IMR-90 (cell line): ENCODE measurements around the gene C7orf25. TPM values are rescaled to one million over a fixed set of nuclear protein-coding genes. Genes with fewer than 3 reads are reported as not detected.

Source experiments
- ATAC-seq: fragments of 200-7000 bp; cut with Tn5 transposase; 2 replicates; pipeline ENCODE4 v1.9.1; 2020; ENCODE audit warnings: low read depth, mild to moderate bottlenecking, moderate library complexity
- BruUV-seq: library from RNA; stranded (reverse); fragments of 400-500 nt; replicated peaks from 2 replicates; lab custom pipeline; 2021; lab: Mats Ljungman, UMichigan
- CTCF ChIA-PET: fragments of 300-600 bp; formaldehyde crosslinking; extraction: SDS; loops from one replicate; lab custom pipeline; 2021; ENCODE audit warnings: antibody characterized with exemption; lab: Yijun Ruan, JAX
- POLR2A ChIA-PET: fragments of 300-600 bp; sonication (Branson Sonifier 250); formaldehyde crosslinking; loops from one replicate; lab custom pipeline; 2022; ENCODE audit warnings: antibody characterized with exemption; ENCODE audit not compliant: unreplicated experiment; lab: Charles Lee
- DNase-seq: peaks from one replicate; pipeline ENCODE4 v3.0.0; 2013
- H2AFZ ChIP-seq: replicated peaks from 2 replicates; pipeline ENCODE3; 2013; ENCODE audit warnings: low read length, mild to moderate bottlenecking; ENCODE audit not compliant: poor library complexity
- H2AK5ac ChIP-seq: 2 replicates; pipeline ENCODE4 v1.6.1; 2013; ENCODE audit warnings: low read depth, low read length, inconsistent platforms
- H2AK9ac ChIP-seq: replicated peaks from 2 replicates; pipeline ENCODE3; 2013; ENCODE audit warnings: mild to moderate bottlenecking, low read depth, low read length, moderate library complexity; ENCODE audit not compliant: poor library complexity
- H2BK120ac ChIP-seq: 2 replicates; pipeline ENCODE4 v1.6.1; 2013; ENCODE audit warnings: low read depth, low read length, inconsistent platforms
- H2BK15ac ChIP-seq: 3 replicates; pipeline ENCODE4 v1.6.1; 2013; ENCODE audit warnings: low read depth, low read length, inconsistent platforms
- H2BK20ac ChIP-seq: 2 replicates; pipeline ENCODE4 v1.6.1; 2013; ENCODE audit warnings: low read depth, mild to moderate bottlenecking, inconsistent platforms, low read length, moderate library complexity
- H2BK5ac ChIP-seq: 2 replicates; pipeline ENCODE4 v1.6.1; 2013; ENCODE audit warnings: mild to moderate bottlenecking, low read depth, low read length, inconsistent platforms; ENCODE audit not compliant: poor library complexity, severe bottlenecking
- H3K14ac ChIP-seq: replicated peaks from 2 replicates; pipeline ENCODE4 v1.6.1; 2013; ENCODE audit warnings: low read depth, low read length, inconsistent platforms
- H3K18ac ChIP-seq: 2 replicates; pipeline ENCODE4 v1.6.1; 2013; ENCODE audit warnings: low read depth, low read length, control low read depth
- H3K23ac ChIP-seq: 2 replicates; pipeline ENCODE4 v1.6.1; 2013; ENCODE audit warnings: low read depth, low read length, inconsistent platforms
- H3K27ac ChIP-seq: 2 replicates; pipeline ENCODE4 v1.5.1; 2013; ENCODE audit warnings: mild to moderate bottlenecking, control low read depth, low read length; ENCODE audit not compliant: insufficient read depth
- H3K27me3 ChIP-seq: 2 replicates; pipeline ENCODE4 v1.6.1; 2013; ENCODE audit warnings: low read length; ENCODE audit not compliant: control insufficient read depth, insufficient read depth
- H3K36me3 ChIP-seq: 2 replicates; pipeline ENCODE4 v1.6.1; 2013; ENCODE audit warnings: low read length, mixed read lengths; ENCODE audit not compliant: control insufficient read depth, insufficient read depth
- H3K4ac ChIP-seq: 2 replicates; pipeline ENCODE4 v1.6.1; 2013; ENCODE audit warnings: low read depth, low read length, inconsistent platforms
- H3K4me1 ChIP-seq: 2 replicates; pipeline ENCODE4 v1.6.1; 2013; ENCODE audit warnings: low read length, mixed read lengths; ENCODE audit not compliant: control insufficient read depth, insufficient read depth
- H3K4me2 ChIP-seq: 2 replicates; pipeline ENCODE4 v1.6.1; 2013; ENCODE audit warnings: low read depth, mild to moderate bottlenecking, control low read depth, low read length, moderate library complexity
- H3K4me3 ChIP-seq: 2 replicates; pipeline ENCODE4 v1.5.1; 2013; ENCODE audit warnings: low read depth, mild to moderate bottlenecking, control low read depth, low read length, moderate library complexity; ENCODE audit not compliant: insufficient read depth
- H3K56ac ChIP-seq: 2 replicates; pipeline ENCODE4 v1.6.1; 2013; ENCODE audit warnings: low read length, inconsistent platforms; ENCODE audit not compliant: insufficient read depth; ENCODE audit errors: extremely low read depth
- H3K79me1 ChIP-seq, 2 experiments: 2 replicates each; pipeline ENCODE4 v1.6.1; 2013; ENCODE audit warnings: low read length in 2 of 2, inconsistent platforms in 1 of 2, low read depth in 1 of 2
- H3K9ac ChIP-seq: 2 replicates; pipeline ENCODE4 v1.6.1; 2013; ENCODE audit warnings: low read depth, low read length, control low read depth
- H3K9me1 ChIP-seq: 2 replicates; pipeline ENCODE4 v1.6.1; 2013; ENCODE audit warnings: low read length, inconsistent platforms; ENCODE audit not compliant: insufficient read depth
- H3K9me3 ChIP-seq: 2 replicates; pipeline ENCODE4 v1.6.1; 2013; ENCODE audit warnings: low read length; ENCODE audit not compliant: control insufficient read depth, insufficient read depth
- H4K20me1 ChIP-seq: 2 replicates; pipeline ENCODE4 v1.6.1; 2013; ENCODE audit warnings: low read length, inconsistent platforms; ENCODE audit not compliant: insufficient read depth
- H4K5ac ChIP-seq: 2 replicates; pipeline ENCODE4 v1.6.1; 2013; ENCODE audit warnings: mild to moderate bottlenecking, low read depth, low read length, control low read depth
- H4K8ac ChIP-seq, 2 experiments: 2 replicates each; pipeline ENCODE4 v1.6.1; 2013; ENCODE audit warnings: low read depth in 2 of 2, low read length in 2 of 2, control low read depth in 1 of 2, inconsistent platforms in 1 of 2
- H4K91ac ChIP-seq: 2 replicates; pipeline ENCODE4 v1.6.1; 2013; ENCODE audit warnings: low read depth, low read length, inconsistent platforms; ENCODE audit not compliant: insufficient read depth
- BHLHE40 ChIP-seq: fragments of 150-350 bp; IDR thresholded peaks from 2 replicates; pipeline ENCODE4 v1.6.1; 2016; ENCODE audit warnings: mild to moderate bottlenecking, low read depth, low read length
- CEBPB ChIP-seq: IDR thresholded peaks from 2 replicates; pipeline ENCODE4 v1.6.1; 2012; ENCODE audit warnings: low read depth, low read length, improper control_type of control experiment
- CHD1 ChIP-seq: IDR thresholded peaks from 2 replicates; pipeline ENCODE4 v1.6.1; 2012; ENCODE audit warnings: low read depth, low read length, improper control_type of control experiment
- FOS ChIP-seq: fragments of 150-350 bp; IDR thresholded peaks from 2 replicates; pipeline ENCODE4 v1.6.1; 2016; ENCODE audit warnings: low read depth, low read length
- MAFK ChIP-seq: IDR thresholded peaks from 2 replicates; pipeline ENCODE4 v1.6.1; 2012; ENCODE audit warnings: low read depth, low read length, improper control_type of control experiment
- MAZ ChIP-seq: IDR thresholded peaks from 2 replicates; pipeline ENCODE4 v1.6.1; 2012; ENCODE audit warnings: low read depth, mild to moderate bottlenecking, low read length, improper control_type of control experiment, moderate library complexity, borderline replicate concordance
- NFE2L2 ChIP-seq: fragments of 150-350 bp; IDR thresholded peaks from 2 replicates; pipeline ENCODE4 v1.6.1; 2016; ENCODE audit warnings: low read depth, mild to moderate bottlenecking, low read length
- POLR2A ChIP-seq: IDR thresholded peaks from 2 replicates; pipeline ENCODE4 v1.6.1; 2012; ENCODE audit warnings: mild to moderate bottlenecking, low read depth, low read length
- RAD21 ChIP-seq: IDR thresholded peaks from 2 replicates; pipeline ENCODE4 v1.6.1; 2012; ENCODE audit warnings: low read length, improper control_type of control experiment
- RCOR1 ChIP-seq: IDR thresholded peaks from 2 replicates; pipeline ENCODE4 v1.6.1; 2012; ENCODE audit warnings: mild to moderate bottlenecking, low read length, improper control_type of control experiment; ENCODE audit not compliant: insufficient replicate concordance
- RFX5 ChIP-seq: IDR thresholded peaks from 2 replicates; pipeline ENCODE4 v1.8.0; 2012; ENCODE audit warnings: low read depth, mild to moderate bottlenecking, low read length, moderate library complexity
- SMC3 ChIP-seq: fragments of 150-350 bp; IDR thresholded peaks from 2 replicates; pipeline ENCODE4 v1.6.1; 2016; ENCODE audit warnings: low read depth, mild to moderate bottlenecking, antibody characterized with exemption, low read length, moderate library complexity
- USF2 ChIP-seq: fragments of 150-350 bp; IDR thresholded peaks from 2 replicates; pipeline ENCODE4 v1.6.1; 2017; ENCODE audit warnings: mild to moderate bottlenecking, antibody characterized with exemption, low read length, low read depth
- WGBS, 2 experiments: methylation state at CpG; one replicate each; pipeline versions ENCODE4 v1.1.5 to v1.1.7; 2013; ENCODE audit warnings: missing lambda C conversion rate in 2 of 2; ENCODE audit not compliant: insufficient read length in 1 of 2; ENCODE audit errors: extremely low coverage in 2 of 2; 5-methylcytosine and 5-hydroxymethylcytosine counted together
- dilution Hi-C: fragments of 300-500 bp; cut with HindIII; formaldehyde crosslinking; loops from one replicate; pipeline ENCODE4 v1.14.3; 2018; ENCODE audit warnings: low sequenced_read_pairs; ENCODE audit not compliant: unreplicated experiment
- in situ Hi-C: fragments of 300-500 bp; cut with MboI; formaldehyde crosslinking; loops from 3 replicates; pipeline ENCODE4 v1.14.3; 2019; ENCODE audit warnings: low sequenced_read_pairs, inconsistent platforms, mixed read lengths
- intact Hi-C: fragments of 100-400 bp; cut with micrococcal nuclease; formaldehyde crosslinking; loops from 2 replicates; pipeline ENCODE4 v1.10.0; 2022
- polyA plus RNA-seq, 3 experiments: library from polyadenylated mRNA; depleted of rRNA; stranded (reverse); fragments of >200 nt; gene quantifications; 2 replicates each; pipeline ENCODE4 v1.2.3, GENCODE V29; 2012; ENCODE audit warnings: low replicate concordance in 1 of 3
- total RNA-seq: library from RNA; depleted of rRNA; stranded (reverse); fragments of >200 nt; gene quantifications from 2 replicates; pipeline ENCODE4 v1.2.3, GENCODE V29; 2012
- TF ChIP-seq, protein P1 (sequence below): conservative IDR thresholded peaks from 2 replicates; pipeline ENCODE4 v1.5.1; 2012; ENCODE audit warnings: mild to moderate bottlenecking, low read depth, low read length, improper control_type of control experiment
- TF ChIP-seq, protein P2 (sequence below): fragments of 150-350 bp; IDR thresholded peaks from 2 replicates; pipeline ENCODE4 v1.6.1; 2016; ENCODE audit warnings: low read depth, mild to moderate bottlenecking, low read length, moderate library complexity, borderline replicate concordance

Gene C7orf25
- total and polyA plus RNA-seq, 2 of the 4 experiments (the other 2 are of a cell fraction), result 4.5 to 6.1 TPM

GRCh38 chr7:42913591-42913990, 1.7 kb upstream of the C7orf25 start:
- H3K56ac ChIP-seq, result no peak overlapping the region
- H3K18ac ChIP-seq, result no peak overlapping the region
- no peaks in the 10 kb centered on the region for H4K20me1 ChIP-seq
- no peak overlapping the region for H4K91ac ChIP-seq
- no peak overlapping the region for H3K4ac ChIP-seq
- in situ Hi-C loops, result no loop called here
- H3K9me1 ChIP-seq, result peaks cover 8% of the 10 kb centered on the region; the same call in 1 of the 2 replicates
- WGBS, 2 experiments, result no CpG with 5 or more reads among the region's 2 CpGs
- H3K4me1 ChIP-seq, result peaks cover 6% of the 10 kb centered on the region
- no peaks in the 10 kb centered on the region for H3K27me3 ChIP-seq
- CTCF ChIA-PET, result no interaction called here
- H3K4me3 ChIP-seq, result no peak overlapping the region
- no peak overlapping the region; the same call in 2 of the 3 replicates for H2BK15ac ChIP-seq
- peaks cover 11% of the 10 kb centered on the region for H3K36me3 ChIP-seq
- ATAC-seq (no peak), DNase-seq (peak; percentile 11)
- H4K5ac ChIP-seq, result no peak overlapping the region
- TF ChIP-seq SMC3 (no peak), USF2 (no peak), CEBPB (no peak), MAZ (no peak), NFE2L2 (no peak), CHD1 (no peak), BHLHE40 (no peak), RCOR1 (no peak), RFX5 (no peak), POLR2A (no peak), RAD21 (no peak), FOS (no peak), MAFK (no peak)
- TF ChIP-seq, protein P1, sequence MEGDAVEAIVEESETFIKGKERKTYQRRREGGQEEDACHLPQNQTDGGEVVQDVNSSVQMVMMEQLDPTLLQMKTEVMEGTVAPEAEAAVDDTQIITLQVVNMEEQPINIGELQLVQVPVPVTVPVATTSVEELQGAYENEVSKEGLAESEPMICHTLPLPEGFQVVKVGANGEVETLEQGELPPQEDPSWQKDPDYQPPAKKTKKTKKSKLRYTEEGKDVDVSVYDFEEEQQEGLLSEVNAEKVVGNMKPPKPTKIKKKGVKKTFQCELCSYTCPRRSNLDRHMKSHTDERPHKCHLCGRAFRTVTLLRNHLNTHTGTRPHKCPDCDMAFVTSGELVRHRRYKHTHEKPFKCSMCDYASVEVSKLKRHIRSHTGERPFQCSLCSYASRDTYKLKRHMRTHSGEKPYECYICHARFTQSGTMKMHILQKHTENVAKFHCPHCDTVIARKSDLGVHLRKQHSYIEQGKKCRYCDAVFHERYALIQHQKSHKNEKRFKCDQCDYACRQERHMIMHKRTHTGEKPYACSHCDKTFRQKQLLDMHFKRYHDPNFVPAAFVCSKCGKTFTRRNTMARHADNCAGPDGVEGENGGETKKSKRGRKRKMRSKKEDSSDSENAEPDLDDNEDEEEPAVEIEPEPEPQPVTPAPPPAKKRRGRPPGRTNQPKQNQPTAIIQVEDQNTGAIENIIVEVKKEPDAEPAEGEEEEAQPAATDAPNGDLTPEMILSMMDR, result no peak
- TF ChIP-seq, protein P2, sequence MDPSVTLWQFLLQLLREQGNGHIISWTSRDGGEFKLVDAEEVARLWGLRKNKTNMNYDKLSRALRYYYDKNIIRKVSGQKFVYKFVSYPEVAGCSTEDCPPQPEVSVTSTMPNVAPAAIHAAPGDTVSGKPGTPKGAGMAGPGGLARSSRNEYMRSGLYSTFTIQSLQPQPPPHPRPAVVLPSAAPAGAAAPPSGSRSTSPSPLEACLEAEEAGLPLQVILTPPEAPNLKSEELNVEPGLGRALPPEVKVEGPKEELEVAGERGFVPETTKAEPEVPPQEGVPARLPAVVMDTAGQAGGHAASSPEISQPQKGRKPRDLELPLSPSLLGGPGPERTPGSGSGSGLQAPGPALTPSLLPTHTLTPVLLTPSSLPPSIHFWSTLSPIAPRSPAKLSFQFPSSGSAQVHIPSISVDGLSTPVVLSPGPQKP, result no peak
- H2BK20ac ChIP-seq, result no peak overlapping the region
- H3K9ac ChIP-seq, result no peak overlapping the region
- no peak overlapping the region for H3K4me2 ChIP-seq
- no TSS peak for BruUV-seq
- intact Hi-C loops, result no loop called here
- no peak overlapping the region for H2AK5ac ChIP-seq
- H2BK5ac ChIP-seq, result no peak overlapping the region
- H2BK120ac ChIP-seq, result no peak overlapping the region
- no peak overlapping the region for H3K27ac ChIP-seq
- peaks cover 16 to 20% of the 10 kb centered on the region in 2 experiments for H3K79me1 ChIP-seq
- dilution Hi-C loops, result no loop called here
- POLR2A ChIA-PET, result no interaction called here
- no peak overlapping the region for H3K14ac ChIP-seq
- H2AK9ac ChIP-seq, result no peak overlapping the region
- H4K8ac ChIP-seq, result no peak overlapping the region
- H3K9me3 ChIP-seq, result no peaks in the 10 kb centered on the region
- H2AFZ ChIP-seq, result no peak overlapping the region
- H3K23ac ChIP-seq, result no peak overlapping the region
